CD1c-positive myeloid dendritic cell (primary cell): ENCODE results near the gene WDR81.
"Not testable (repeated sequence)": the region's sequence is repeated elsewhere in the genome, so short reads cannot be mapped to it uniquely, and the experiment has no call there.

ENCODE experiments used
- DNase-seq: peaks from one replicate; pipeline ENCODE4 v3.0.0-alpha.2; 2016; ENCODE audit errors: extremely low spot score

The WDR81 gene

DNA sequence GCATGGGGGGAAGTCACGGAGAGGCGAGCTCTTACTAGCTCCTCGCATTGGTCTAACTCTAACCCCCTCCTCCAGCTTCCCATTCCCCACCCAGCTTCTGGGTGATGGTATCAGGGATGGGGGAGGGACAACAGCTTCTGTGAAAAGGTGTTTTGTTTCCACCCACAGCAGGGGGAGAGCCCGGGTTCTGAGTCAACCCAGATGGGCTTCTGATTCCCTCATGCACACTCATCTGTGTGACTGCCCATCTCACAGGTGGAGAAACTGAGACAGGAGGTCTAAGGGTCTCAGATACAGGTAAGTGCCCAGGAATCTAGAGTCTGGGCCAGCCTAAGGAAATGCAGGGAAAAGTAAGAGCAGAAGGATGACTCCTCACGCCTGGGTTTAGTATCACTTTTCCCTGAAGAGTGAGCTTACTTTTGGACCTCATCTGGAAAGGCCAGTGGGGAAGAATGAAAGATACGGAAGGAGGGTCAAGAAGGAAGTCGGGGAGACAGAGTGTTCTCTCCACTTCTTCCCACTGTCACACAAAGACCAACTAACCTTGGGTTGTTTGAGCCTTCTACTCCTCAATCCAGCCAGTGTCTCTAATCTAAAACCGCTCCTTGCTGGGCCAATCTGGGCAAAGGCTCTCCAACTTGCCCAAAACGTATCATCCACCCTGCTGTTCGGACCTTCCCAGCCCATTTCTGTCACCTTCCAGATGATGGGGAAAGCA, 11.2 kb upstream of the WDR81 start:
- DNase-seq, result no peak

GRCh38 chr17:1713878-1714426, 10.6 kb upstream of the WDR81 start:
- no peak for DNase-seq

DNA sequence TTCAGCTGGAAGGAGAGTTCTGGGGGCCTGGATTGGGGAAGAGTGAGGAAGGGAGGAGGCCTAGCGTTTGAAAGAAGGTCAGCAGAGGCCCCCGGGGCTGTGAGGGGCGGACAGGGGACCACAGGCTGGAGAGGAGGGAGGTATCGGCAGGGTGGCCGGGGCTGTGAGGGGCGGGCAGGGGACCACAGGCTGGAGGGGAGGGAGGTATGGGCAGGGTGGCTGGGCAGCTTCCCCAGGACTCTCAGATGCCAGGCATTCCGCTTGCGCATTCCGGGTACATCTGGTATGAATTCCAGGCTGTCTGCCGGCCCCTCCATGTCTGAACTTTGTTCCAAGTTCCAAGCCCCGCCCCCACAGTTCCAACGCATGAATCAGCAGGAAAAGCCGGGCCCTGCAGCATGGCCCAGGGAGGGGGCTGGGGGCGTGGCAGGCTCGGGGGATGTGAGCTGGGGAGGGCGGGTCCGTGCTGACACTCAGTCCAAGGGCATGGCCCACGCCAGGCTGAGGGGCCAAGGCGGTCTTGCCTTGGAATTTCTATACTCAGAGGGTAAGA, 10.0 kb upstream of the WDR81 start:
- DNase-seq, result peak; percentile 85

- peak; percentile 73 for DNase-seq
Observed at GRCh38 chr17:1714980-1715802, 9.3 kb upstream of the WDR81 start.

DNA sequence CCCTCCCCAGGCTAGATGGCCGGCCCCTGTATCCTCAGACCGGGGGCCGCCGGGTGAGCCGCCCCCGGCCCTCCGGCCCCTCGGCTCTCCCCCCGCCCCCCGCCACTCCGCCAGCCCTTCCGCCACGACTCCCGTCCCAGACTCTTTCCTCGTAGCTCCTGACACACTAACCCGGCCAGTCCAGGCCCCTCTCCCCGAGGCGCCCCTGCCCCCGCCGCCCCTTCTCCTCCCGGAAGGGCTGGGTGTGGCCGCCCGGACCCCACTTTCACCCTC, 8.8 kb upstream of the WDR81 start:
- no peak for DNase-seq

DNA sequence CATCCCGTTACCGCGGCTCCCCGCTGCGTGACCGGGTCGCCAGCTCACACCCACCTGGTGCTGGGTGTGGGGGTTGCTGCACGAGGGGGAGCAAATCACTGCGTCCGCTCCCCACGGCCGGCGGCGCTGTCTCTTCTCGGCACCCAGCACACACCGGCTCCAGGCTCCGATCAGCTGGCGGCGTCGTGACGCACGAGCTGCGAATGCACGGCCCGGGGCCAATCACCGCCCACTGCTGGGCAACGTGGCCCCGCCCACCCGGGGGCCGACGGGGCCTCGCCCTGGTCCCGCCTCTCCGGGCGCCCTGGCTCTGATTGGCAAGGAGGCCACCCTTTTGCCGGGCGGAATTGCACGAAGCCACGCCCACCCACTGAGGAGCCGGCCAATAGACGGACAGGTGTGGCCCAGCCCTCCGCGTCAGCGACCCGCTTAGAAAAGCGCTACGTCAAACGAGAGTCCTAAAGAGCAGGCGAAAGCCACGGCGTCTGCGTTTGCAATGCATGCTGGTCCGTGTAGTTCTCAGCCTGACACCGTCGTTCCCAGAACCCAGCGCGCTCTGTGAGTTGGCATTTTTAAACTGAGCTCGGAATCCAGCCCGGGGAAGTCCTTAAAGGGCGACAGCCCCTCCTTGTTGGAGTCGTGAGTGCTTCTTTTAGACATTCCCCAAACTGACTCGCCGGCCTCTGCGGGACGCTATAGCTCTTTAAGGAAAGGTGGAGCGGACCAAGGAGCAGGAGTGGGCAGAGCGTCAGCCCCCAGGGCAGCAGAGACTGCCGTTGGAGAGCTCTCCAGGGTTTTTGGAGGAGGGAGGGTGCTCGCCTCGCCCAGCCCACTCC, 8.2 kb upstream of the WDR81 start:
- DNase-seq, result peak; percentile 100

GRCh38 chr17:1716912-1717695, 7.4 kb upstream of the WDR81 start:
- peak; percentile 98 for DNase-seq

GRCh38 chr17:1718362-1719165, 5.9 kb upstream of the WDR81 start:
- DNase-seq, result no peak

- DNase-seq, result peak; percentile 82
Observed at GRCh38 chr17:1720856-1721386, 3.6 kb upstream of the WDR81 start.

DNA sequence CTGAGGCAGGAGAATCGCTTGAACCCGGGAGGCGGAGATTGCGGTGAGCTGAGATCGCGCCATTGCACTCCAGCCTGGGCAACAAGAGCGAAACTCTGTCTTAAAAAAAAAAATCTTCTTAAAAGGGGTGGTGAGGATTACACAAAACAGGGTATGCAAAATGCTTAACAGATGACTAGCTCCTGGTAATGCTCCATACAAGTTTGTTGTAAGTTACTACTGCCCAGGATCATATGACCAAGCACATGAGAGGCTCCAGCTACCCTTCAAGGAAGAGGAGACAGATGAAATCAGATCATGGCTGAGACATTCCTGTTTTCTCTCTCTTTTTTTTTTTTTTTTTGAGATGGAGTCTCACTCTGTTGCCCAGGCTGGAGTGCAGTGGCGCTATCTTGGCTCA, 2.5 kb upstream of the WDR81 start:
- not testable (repeated sequence) for DNase-seq

DNA sequence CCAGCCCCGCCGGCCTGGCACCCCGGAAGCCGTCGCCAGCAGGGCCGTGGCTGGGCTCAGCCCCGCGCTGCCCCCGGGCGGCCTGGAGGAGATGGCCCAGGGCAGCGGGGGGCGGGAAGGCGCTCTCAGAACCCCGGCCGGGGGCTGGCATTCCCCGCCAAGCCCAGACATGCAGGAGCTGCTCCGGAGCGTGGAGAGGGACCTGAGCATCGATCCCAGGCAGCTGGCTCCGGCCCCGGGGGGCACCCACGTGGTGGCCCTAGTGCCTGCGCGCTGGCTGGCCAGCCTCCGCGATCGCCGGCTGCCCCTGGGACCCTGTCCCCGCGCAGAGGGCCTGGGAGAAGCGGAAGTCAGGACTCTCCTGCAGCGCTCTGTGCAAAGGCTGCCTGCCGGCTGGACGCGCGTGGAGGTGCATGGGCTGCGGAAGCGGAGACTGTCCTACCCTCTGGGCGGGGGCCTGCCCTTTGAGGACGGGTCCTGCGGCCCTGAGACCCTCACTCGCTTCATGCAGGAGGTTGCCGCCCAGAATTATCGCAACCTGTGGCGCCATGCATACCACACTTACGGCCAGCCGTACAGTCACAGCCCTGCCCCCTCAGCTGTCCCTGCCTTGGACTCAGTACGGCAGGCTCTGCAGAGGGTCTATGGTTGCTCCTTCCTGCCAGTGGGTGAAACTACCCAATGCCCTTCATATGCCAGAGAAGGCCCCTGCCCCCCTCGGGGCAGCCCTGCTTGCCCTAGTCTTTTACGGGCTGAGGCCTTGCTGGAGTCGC, 551 bp downstream of the WDR81 start:
- peak; percentile 74 for DNase-seq

DNA sequence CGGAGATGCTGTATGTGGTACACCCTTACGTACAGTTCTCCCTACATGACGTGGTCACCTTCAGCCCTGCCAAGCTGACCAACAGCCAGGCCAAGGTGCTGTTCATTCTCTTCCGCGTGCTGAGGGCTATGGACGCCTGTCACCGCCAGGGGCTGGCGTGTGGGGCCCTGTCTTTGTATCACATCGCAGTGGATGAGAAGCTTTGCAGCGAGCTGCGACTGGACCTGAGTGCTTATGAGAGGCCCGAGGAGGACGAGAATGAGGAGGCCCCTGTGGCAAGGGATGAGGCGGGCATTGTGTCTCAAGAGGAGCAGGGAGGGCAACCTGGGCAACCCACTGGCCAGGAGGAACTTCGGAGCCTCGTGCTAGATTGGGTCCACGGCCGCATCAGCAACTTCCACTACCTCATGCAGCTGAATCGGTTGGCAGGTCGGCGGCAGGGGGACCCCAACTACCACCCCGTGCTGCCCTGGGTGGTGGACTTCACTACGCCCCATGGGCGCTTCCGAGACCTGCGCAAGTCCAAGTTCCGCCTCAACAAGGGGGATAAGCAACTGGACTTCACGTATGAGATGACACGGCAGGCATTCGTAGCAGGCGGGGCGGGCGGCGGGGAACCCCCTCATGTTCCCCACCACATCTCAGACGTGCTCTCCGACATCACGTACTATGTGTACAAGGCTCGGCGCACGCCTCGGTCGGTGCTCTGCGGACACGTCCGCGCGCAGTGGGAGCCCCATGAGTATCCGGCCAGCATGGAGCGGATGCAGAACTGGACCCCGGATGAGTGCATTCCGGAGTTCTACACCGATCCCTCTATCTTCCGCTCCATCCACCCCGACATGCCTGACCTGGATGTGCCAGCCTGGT, 1.4 kb downstream of the WDR81 start:
- no peak for DNase-seq

DNA sequence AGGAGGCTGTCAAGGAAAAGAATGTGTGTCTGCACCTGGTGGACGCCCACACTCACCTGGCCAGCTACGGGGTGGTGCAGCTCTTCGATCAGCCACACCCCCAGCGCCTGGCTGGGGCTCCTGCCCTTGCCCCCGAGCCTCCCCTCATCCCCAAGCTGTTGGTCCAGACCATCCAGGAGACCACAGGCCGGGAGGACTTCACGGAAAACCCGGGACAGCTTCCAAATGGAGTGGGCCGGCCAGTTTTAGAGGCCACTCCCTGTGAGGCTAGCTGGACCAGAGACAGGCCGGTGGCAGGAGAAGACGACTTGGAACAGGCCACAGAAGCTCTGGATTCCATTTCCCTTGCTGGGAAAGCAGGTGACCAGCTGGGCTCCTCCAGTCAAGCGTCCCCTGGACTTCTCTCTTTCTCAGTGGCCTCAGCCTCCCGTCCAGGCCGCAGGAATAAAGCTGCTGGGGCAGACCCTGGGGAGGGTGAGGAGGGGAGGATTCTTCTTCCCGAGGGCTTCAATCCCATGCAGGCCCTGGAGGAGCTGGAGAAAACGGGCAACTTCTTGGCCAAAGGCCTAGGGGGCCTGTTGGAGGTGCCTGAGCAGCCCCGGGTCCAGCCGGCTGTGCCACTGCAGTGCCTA, 2.2 kb downstream of the WDR81 start:
- no peak for DNase-seq

DNA sequence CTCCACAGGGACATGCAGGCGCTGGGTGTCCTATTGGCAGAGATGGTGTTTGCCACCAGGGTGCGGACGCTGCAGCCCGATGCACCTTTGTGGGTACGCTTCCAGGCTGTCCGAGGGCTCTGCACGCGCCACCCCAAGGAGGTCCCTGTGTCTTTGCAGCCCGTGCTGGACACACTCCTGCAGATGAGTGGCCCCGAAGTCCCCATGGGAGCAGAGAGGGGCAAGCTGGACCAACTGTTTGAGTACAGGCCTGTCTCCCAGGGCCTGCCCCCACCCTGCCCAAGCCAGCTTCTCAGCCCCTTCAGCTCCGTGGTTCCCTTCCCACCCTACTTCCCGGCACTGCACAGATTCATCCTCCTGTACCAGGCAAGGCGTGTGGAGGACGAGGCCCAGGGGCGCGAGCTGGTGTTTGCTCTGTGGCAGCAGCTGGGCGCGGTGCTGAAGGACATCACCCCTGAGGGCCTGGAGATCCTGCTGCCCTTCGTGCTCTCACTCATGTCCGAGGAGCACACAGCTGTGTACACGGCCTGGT, 2.8 kb downstream of the WDR81 start:
- DNase-seq, result no peak

DNA sequence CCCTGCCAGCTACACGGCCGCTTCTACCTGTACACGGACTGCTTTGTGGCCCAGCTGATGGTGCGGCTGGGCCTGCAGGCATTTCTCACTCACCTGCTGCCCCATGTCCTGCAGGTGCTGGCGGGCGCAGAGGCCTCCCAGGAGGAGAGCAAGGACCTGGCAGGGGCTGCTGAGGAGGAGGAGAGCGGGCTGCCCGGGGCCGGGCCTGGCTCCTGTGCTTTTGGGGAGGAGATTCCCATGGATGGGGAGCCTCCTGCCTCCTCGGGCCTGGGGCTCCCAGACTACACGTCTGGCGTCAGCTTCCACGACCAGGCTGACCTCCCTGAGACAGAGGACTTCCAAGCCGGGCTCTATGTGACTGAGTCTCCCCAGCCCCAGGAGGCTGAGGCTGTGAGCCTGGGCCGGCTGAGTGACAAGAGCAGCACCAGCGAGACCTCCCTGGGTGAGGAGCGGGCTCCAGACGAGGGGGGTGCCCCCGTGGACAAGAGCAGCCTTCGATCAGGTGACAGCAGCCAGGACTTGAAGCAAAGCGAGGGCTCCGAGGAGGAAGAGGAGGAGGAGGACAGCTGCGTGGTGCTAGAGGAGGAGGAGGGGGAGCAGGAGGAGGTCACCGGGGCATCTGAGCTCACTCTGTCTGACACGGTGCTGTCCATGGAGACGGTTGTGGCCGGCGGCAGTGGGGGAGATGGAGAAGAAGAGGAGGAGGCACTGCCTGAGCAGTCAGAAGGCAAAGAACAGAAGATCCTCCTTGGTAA, 3.5 kb downstream of the WDR81 start:
- DNase-seq, result no peak

GRCh38 chr17:1729966-1730325, 5.4 kb downstream of the WDR81 start:
- no peak for DNase-seq
